Measurements from ENCODE around the gene GPR3. TPM values are rescaled to one million over a fixed set of nuclear protein-coding genes. Genes with fewer than 3 reads are reported as not detected.
A peak's percentile ranks its signal among the peaks of the same experiment; 100 is the strongest.

GPR3 gene, protein sequence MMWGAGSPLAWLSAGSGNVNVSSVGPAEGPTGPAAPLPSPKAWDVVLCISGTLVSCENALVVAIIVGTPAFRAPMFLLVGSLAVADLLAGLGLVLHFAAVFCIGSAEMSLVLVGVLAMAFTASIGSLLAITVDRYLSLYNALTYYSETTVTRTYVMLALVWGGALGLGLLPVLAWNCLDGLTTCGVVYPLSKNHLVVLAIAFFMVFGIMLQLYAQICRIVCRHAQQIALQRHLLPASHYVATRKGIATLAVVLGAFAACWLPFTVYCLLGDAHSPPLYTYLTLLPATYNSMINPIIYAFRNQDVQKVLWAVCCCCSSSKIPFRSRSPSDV
- under 1 TPM; 0.12 to 0.47 TPM for total RNA-seq
- polyA plus RNA-seq (ENCODE audit: insufficient read depth, low read depth, low replicate concordance): 0.20 TPM
- long read RNA-seq, donor 1, partial matches to known transcripts: 0 of 1 reads
- long read RNA-seq, donor 1, other reads (novel, unspliced or antisense): 0 of 1 reads
- long read RNA-seq, donor 2: 0 reads

DNA sequence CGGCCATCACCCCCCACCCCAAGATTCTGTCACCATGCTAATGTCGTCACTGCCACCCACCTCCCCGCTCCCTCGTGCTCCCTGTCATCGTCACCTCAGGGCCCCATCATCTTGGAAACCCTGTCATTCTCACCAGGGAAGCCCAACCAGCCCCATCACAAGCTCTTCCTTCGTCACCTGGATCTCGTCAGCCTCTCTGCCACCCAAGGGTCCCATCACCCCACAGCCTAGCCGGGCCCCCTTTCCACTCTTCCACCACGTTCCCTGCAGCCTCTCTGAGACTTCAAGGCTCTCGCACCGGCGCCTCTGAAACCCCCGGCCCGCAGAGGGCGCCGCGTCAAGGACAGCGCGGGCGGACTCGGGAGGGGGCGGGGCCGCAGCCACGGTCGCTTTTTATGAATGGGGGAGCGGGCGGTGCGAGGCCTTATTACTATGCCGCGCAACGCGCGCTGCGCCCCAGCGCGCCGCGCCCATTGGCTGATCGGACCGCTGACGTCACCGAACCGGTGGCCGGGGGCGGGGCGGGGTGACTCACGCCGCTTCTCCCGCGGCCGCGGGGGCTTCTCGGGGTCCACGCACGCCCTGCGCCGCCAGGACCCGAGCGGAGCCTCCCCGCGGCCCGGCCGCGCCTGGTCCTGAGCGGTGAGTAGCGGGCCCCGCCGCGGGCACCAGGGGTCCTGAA is at the start of gene GPR3:
GPR3 (plus strand) TSS at position 527 of the 682 bp plus-strand sequence. CDS start 1,177 bp downstream, outside the sequence.
- Histone ChIP-seq H3K27ac (no peak within 1 kb of the TSS), H3K4me1 (peaks cover 17% of the 10 kb centered on the region), H3K27me3 (no peaks in the 10 kb centered on the region), H3K9me3 (no peaks in the 10 kb centered on the region), H3K36me3 (ENCODE audit: low read depth, missing control alignments) (no peaks in the 10 kb centered on the region), H3K4me3 (peak within 1 kb of the TSS; percentile 48 to 54)
- intact Hi-C loops (cut with DNase I; ENCODE audit: low total_unique reads): loop anchor here (5.0 to 10.0 kb wide), 2 partner anchors 90 to 213 kb away; partner anchors contain the start of gene AHDC1
- WGBS, 2 donors: 3% methylated on average over 29 to 39 of the region's 69 CpGs
- peak; percentile 94 for DNase-seq
- TF ChIP-seq, protein P1, sequence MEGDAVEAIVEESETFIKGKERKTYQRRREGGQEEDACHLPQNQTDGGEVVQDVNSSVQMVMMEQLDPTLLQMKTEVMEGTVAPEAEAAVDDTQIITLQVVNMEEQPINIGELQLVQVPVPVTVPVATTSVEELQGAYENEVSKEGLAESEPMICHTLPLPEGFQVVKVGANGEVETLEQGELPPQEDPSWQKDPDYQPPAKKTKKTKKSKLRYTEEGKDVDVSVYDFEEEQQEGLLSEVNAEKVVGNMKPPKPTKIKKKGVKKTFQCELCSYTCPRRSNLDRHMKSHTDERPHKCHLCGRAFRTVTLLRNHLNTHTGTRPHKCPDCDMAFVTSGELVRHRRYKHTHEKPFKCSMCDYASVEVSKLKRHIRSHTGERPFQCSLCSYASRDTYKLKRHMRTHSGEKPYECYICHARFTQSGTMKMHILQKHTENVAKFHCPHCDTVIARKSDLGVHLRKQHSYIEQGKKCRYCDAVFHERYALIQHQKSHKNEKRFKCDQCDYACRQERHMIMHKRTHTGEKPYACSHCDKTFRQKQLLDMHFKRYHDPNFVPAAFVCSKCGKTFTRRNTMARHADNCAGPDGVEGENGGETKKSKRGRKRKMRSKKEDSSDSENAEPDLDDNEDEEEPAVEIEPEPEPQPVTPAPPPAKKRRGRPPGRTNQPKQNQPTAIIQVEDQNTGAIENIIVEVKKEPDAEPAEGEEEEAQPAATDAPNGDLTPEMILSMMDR (IDR thresholded peaks at IDR 0.05): peak; percentile 26 to 37 (median 36)
- TF ChIP-seq POLR2A (IDR thresholded peaks at IDR 0.05): no peak

DNA sequence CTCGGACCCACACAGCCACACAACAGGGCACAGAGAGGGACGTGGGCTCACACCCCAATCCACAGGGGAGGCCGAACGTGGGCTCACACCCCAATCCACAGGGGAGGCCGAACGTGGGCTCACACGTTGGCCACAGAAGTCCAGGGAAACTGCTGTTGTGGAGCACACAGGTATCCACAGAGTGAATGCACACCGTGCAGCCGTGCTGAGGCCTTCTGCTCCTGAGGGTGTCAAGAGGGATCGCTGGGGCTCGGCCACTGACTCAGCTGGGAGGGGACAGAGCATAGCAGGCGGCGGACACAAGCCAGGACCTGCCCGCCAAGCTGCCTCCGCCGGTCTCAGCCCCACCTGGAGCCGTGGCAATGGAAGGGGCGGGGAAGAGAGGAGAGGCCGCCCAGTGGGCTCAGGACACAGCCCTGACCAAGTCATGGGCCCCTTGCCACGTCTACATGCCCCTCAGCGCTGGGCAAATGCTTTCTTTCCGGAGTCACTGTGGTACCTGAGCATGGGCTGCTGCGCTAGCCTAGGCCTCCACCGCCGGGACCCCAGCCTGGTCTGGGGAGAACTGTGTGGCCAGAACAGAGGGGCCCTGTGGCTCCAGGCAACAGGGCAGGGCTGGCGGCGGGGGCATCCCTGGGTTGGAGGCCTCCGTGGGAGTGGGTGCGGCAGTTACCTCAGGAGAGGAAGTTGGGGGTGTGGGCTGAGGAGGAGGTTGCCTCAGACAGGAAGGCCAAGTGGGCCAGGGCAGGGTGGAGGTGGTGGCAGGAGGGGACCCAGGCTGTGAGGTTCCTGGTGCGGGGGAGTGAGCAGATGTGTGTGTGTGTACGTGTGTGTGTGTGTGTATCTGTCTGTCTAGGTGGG is 49.4 kb upstream of the GPR3 start:
- DNase-seq: no peak
- H3K27ac ChIP-seq: no peak overlapping the region
- H3K9me3 ChIP-seq: no peaks in the 10 kb centered on the region
- no peaks in the 10 kb centered on the region for H3K27me3 ChIP-seq
- peaks cover 5% of the 10 kb centered on the region for H3K4me1 ChIP-seq
- no peak overlapping the region for H3K4me3 ChIP-seq
- WGBS, 2 donors: 67 to 77% methylated on average over 13 to 28 of the region's 31 CpGs
- H3K36me3 ChIP-seq (ENCODE audit: low read depth, missing control alignments): no peaks in the 10 kb centered on the region
- intact Hi-C loops (cut with DNase I; ENCODE audit: low total_unique reads): no loop called here
- TF ChIP-seq, protein P1 (IDR thresholded peaks at IDR 0.05): no peak
- TF ChIP-seq POLR2A (IDR thresholded peaks at IDR 0.05): no peak

DNA sequence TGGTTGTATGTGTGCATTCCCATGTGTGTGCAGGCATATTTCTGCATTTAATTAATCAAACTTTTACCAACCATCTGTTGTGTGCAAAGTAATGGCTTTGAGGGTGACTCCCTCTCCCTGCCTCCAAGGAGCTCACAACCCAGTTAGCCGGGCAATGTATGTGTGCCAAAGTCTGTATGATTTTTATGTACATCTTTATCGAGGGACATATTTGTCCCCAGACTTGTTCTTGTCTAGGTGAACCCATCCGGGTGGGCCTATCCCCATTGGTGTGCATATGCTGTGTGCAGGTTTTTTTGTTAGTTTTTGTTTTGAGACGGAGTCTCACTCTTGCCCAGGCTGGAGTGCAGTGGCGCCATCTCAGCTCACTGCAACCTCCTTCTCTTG is 48.8 kb upstream of the GPR3 start:
- intact Hi-C loops (cut with DNase I; ENCODE audit: low total_unique reads): no loop called here
- Histone ChIP-seq H3K27me3 (no peaks in the 10 kb centered on the region), H3K27ac (no peak overlapping the region), H3K4me1 (peaks cover 5% of the 10 kb centered on the region), H3K4me3 (no peak overlapping the region), H3K36me3 (ENCODE audit: low read depth, missing control alignments) (no peaks in the 10 kb centered on the region), H3K9me3 (no peaks in the 10 kb centered on the region)
- DNase-seq: no peak
- 80 to 83% methylated on average over 5 of the region's 5 CpGs for WGBS, 2 donors
- no peak for TF ChIP-seq POLR2A (IDR thresholded peaks at IDR 0.05)
- TF ChIP-seq, protein P1 (IDR thresholded peaks at IDR 0.05): no peak

DNA sequence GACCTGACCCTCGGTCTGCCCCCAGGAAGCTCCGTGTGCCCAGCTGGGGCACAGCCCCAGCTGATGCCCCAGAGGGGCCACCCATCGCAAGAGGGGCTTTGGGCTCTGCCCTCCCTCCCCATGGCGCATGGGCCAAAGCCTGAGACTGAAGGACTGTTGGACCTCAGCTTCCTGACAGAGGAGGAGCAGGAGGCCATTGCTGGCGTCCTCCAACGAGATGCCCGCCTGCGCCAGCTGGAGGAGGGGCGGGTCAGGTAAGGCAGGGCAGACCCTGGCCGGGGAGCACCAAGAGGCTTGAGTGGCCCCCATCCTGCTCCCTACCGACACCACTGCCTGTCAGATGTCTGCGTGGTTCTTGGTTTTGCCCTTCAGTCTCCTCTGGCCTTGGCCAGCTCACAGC is 47.1 kb upstream of the GPR3 start:
- Histone ChIP-seq H3K27ac (no peak overlapping the region), H3K4me3 (no peak overlapping the region), H3K9me3 (no peaks in the 10 kb centered on the region), H3K36me3 (ENCODE audit: low read depth, missing control alignments) (no peaks in the 10 kb centered on the region), H3K27me3 (no peaks in the 10 kb centered on the region), H3K4me1 (peaks cover 13% of the 10 kb centered on the region)
- 87 to 96% methylated on average over 7 to 12 of the region's 12 CpGs for WGBS, 2 donors
- intact Hi-C loops (cut with DNase I; ENCODE audit: low total_unique reads): no loop called here
- TF ChIP-seq, protein P1 (IDR thresholded peaks at IDR 0.05): no peak
- no peak for TF ChIP-seq POLR2A (IDR thresholded peaks at IDR 0.05)
- DNase-seq: no peak
